Brain microvascular endothelial cell (primary cell): ENCODE data around the gene SLC13A2.

ENCODE experiments used
- DNase-seq: peaks from one replicate; pipeline ENCODE4 v3.0.0-alpha.2; 2020
- H3K27ac ChIP-seq: fragments of 250-450 bp; sonication (Bioruptor Pico); 2 replicates; pipeline ENCODE4 v1.5.1; 2020; ENCODE audit warnings: mild to moderate bottlenecking, moderate library complexity
- H3K27me3 ChIP-seq: fragments of 250-450 bp; sonication (Bioruptor Pico); replicated peaks from 2 replicates; pipeline ENCODE4 v1.5.1; 2020; ENCODE audit warnings: mild to moderate bottlenecking
- H3K36me3 ChIP-seq: fragments of 250-450 bp; sonication (Bioruptor Pico); replicated peaks from 2 replicates; pipeline ENCODE4 v1.5.1; 2020; ENCODE audit warnings: mild to moderate bottlenecking
- H3K4me3 ChIP-seq: 2 replicates; pipeline ENCODE4 v1.5.1; 2011; ENCODE audit warnings: low read depth, mild to moderate bottlenecking, control low read depth, low read length, moderate library complexity
- CTCF ChIP-seq: IDR thresholded peaks from 2 replicates; pipeline ENCODE4 v1.5.1; 2011; ENCODE audit warnings: low read depth, mild to moderate bottlenecking, moderate library complexity, low read length, control low read depth, inconsistent platforms; ENCODE audit errors: missing control alignments
- in situ Hi-C: cut with HindIII; loops from 2 replicates; pipeline ENCODE4 v1.10.0; 2017; ENCODE audit warnings: low sequenced_read_pairs, low pct_ligation_motif_present

The SLC13A2 gene

GRCh38 chr17:28469376-28469775 lies 4.1 kb upstream of the SLC13A2 start:
- in situ Hi-C loops, result no loop called here
- no peak for DNase-seq
- Histone ChIP-seq H3K36me3 (no peaks in the 10 kb centered on the region), H3K4me3 (no peak overlapping the region), H3K27me3 (peaks cover 8% of the 10 kb centered on the region), H3K27ac (no peak overlapping the region)
- TF ChIP-seq CTCF, result no peak

- H3K36me3 ChIP-seq, result no peaks in the 10 kb centered on the region
- in situ Hi-C loops, result no loop called here
- H3K4me3 ChIP-seq, result no peak overlapping the region
- peaks cover 8% of the 10 kb centered on the region for H3K27me3 ChIP-seq
- no peak for DNase-seq
- TF ChIP-seq CTCF, result no peak
- H3K27ac ChIP-seq, result no peak overlapping the region
These were observed 3.1 kb upstream of the SLC13A2 start for GRCh38 chr17:28470266-28470913.

GRCh38 chr17:28470914-28471366 lies 2.5 kb upstream of the SLC13A2 start:
- no peak overlapping the region for H3K4me3 ChIP-seq
- H3K27me3 ChIP-seq, result peaks cover 8% of the 10 kb centered on the region
- H3K36me3 ChIP-seq, result no peaks in the 10 kb centered on the region
- TF ChIP-seq CTCF, result no peak
- H3K27ac ChIP-seq, result no peak overlapping the region
- in situ Hi-C loops, result no loop called here
- no peak for DNase-seq

GRCh38 chr17:28471531-28472342 lies 1.7 kb upstream of the SLC13A2 start:
- Histone ChIP-seq H3K27me3 (peaks cover 8% of the 10 kb centered on the region), H3K27ac (no peak overlapping the region), H3K4me3 (no peak overlapping the region), H3K36me3 (no peaks in the 10 kb centered on the region)
- no peak for TF ChIP-seq CTCF
- DNase-seq, result no peak
- in situ Hi-C loops, result no loop called here

GRCh38 chr17:28472871-28473497 lies 460 bp upstream of the SLC13A2 start:
- Histone ChIP-seq H3K27ac (no peak overlapping the region), H3K27me3 (peaks cover 8% of the 10 kb centered on the region), H3K36me3 (no peaks in the 10 kb centered on the region), H3K4me3 (no peak overlapping the region)
- in situ Hi-C loops, result no loop called here
- TF ChIP-seq CTCF, result no peak
- no peak for DNase-seq
